AG04450 (cell line): ENCODE results near the gene CASP2. TPM values are rescaled to one million over a fixed set of nuclear protein-coding genes. Genes with fewer than 3 reads are reported as not detected.

Experiments
- CTCF ChIA-PET: fragments of 300-600, 350-600 bp; formaldehyde crosslinking; extraction: SDS; loops from one replicate; lab custom pipeline; 2022; ENCODE audit warnings: antibody characterized with exemption, inconsistent platforms; lab: Charles Lee
- POLR2A ChIA-PET: fragments of 350-600 bp; formaldehyde crosslinking; extraction: SDS; loops from one replicate; lab custom pipeline; 2021; ENCODE audit warnings: antibody characterized with exemption, inconsistent platforms; lab: Yijun Ruan, JAX
- DNase-seq: peaks from one replicate; pipeline ENCODE4 v3.0.0-alpha.2; 2011; ENCODE audit warnings: low read depth, low spot score
- H3K27ac ChIP-seq: one replicate; pipeline ENCODE4 v1.5.1; 2012; ENCODE audit warnings: low read depth, low read length, control low read depth
- H3K27me3 ChIP-seq: one replicate; pipeline ENCODE4 v1.6.0; 2012; ENCODE audit warnings: low read length; ENCODE audit not compliant: control insufficient read depth, insufficient read depth
- H3K4me3 ChIP-seq: 2 replicates; pipeline ENCODE4 v1.5.1; 2011; ENCODE audit warnings: mild to moderate bottlenecking, low read depth, low read length, control low read depth
- H3K9me3 ChIP-seq: 2 replicates; pipeline ENCODE4 v1.5.1; 2012; ENCODE audit warnings: low read length; ENCODE audit not compliant: control insufficient read depth, insufficient read depth
- polyA plus RNA-seq: library from polyadenylated mRNA; depleted of rRNA; stranded (reverse); fragments of >200 nt; gene quantifications from 2 replicates; pipeline ENCODE4 v1.2.3, GENCODE V29; 2011
- TF ChIP-seq, protein P1 (sequence below): IDR thresholded peaks from 2 replicates; pipeline ENCODE4 v1.5.1; 2011; ENCODE audit warnings: low read depth, low read length, control low read depth, inconsistent platforms

The CASP2 gene
- polyA plus RNA-seq, 1 experiment = 21.8 TPM

GRCh38 chr7:143243111-143243510 lies 45.0 kb upstream of the CASP2 start:
- TF ChIP-seq, protein P1, sequence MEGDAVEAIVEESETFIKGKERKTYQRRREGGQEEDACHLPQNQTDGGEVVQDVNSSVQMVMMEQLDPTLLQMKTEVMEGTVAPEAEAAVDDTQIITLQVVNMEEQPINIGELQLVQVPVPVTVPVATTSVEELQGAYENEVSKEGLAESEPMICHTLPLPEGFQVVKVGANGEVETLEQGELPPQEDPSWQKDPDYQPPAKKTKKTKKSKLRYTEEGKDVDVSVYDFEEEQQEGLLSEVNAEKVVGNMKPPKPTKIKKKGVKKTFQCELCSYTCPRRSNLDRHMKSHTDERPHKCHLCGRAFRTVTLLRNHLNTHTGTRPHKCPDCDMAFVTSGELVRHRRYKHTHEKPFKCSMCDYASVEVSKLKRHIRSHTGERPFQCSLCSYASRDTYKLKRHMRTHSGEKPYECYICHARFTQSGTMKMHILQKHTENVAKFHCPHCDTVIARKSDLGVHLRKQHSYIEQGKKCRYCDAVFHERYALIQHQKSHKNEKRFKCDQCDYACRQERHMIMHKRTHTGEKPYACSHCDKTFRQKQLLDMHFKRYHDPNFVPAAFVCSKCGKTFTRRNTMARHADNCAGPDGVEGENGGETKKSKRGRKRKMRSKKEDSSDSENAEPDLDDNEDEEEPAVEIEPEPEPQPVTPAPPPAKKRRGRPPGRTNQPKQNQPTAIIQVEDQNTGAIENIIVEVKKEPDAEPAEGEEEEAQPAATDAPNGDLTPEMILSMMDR = no peak
- no peak overlapping the region for H3K27ac ChIP-seq
- CTCF ChIA-PET = interaction anchor here (0.6 to 2.2 kb wide), 8 partner anchors 28 to 176 kb away, joined by 3 to 12 read pairs (median 6); no protein-coding TSS in a partner anchor
- DNase-seq = no peak
- H3K9me3 ChIP-seq = no peaks in the 10 kb centered on the region
- H3K4me3 ChIP-seq = no peak overlapping the region
- POLR2A ChIA-PET = interaction anchor here (0.7 kb wide), 2 partner anchors 54 to 156 kb away, joined by 6 to 9 read pairs; no protein-coding TSS in a partner anchor
- peaks cover 3% of the 10 kb centered on the region for H3K27me3 ChIP-seq

- Histone ChIP-seq H3K4me3 (no peak overlapping the region), H3K27me3 (peaks cover 3% of the 10 kb centered on the region), H3K27ac (no peak overlapping the region), H3K9me3 (no peaks in the 10 kb centered on the region)
- no peak for DNase-seq
- POLR2A ChIA-PET = interaction anchor here (0.7 kb wide), 1 partner anchor 53 kb away, joined by 6 read pairs; no protein-coding TSS in a partner anchor
- CTCF ChIA-PET = interaction anchor here (0.6 to 2.2 kb wide), 7 partner anchors 28 to 173 kb away, joined by 3 to 12 read pairs (median 6); no protein-coding TSS in a partner anchor
- TF ChIP-seq, protein P1 = no peak
These were observed 44.5 kb upstream of the CASP2 start for GRCh38 chr7:143243614-143244013.

DNA sequence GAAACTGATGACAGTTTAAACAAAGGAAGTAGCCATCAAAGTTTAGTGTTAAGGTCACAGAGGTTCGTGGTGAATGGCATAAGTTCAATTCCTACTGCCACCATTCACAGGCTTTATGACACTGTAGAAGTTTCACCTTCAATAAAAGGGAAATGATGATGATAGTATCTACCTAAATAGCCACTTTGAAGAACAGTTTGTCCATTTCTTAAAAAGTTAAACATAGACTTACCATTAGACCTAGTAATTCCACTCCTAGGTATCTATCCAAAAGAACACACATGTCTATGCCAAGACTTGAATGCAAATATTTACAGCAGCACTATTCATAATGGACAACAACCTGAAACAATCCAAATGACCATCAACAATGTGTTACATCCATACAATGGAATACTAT lies 43.8 kb upstream of the CASP2 start:
- TF ChIP-seq, protein P1 = no peak
- no peaks in the 10 kb centered on the region for H3K9me3 ChIP-seq
- H3K4me3 ChIP-seq = no peak overlapping the region
- no peak for DNase-seq
- CTCF ChIA-PET = interaction anchor here (0.6 to 1.8 kb wide), 3 partner anchors 29 to 173 kb away, joined by 4 to 11 read pairs (median 6); no protein-coding TSS in a partner anchor
- H3K27ac ChIP-seq = no peak overlapping the region
- POLR2A ChIA-PET = no interaction called here
- H3K27me3 ChIP-seq = peaks cover 3% of the 10 kb centered on the region

DNA sequence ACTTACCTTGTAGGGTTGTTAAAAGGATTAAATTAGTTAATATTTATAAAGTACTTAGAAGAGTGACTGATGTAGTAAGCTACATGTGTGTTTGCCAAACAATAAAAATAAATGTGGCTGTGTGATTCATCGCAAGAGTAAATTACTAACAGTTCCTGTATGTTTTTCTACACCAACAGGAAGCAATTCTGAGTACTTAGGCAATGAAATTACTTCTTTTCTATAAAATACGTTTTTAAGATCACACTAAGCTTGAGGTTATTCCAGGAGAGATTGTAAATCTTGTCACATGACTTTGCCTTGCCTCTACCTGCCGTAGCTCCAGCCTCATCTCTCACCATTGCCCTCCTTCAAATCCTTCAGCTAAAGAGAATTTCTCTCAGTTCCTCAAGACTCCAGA lies 43.0 kb upstream of the CASP2 start:
- TF ChIP-seq, protein P1 = no peak
- Histone ChIP-seq H3K4me3 (no peak overlapping the region), H3K9me3 (no peaks in the 10 kb centered on the region), H3K27me3 (peaks cover 4% of the 10 kb centered on the region), H3K27ac (no peak overlapping the region)
- ChIA-PET CTCF (interaction anchor here (0.9 to 1.3 kb wide), 2 partner anchors 30 to 172 kb away, joined by 4 to 6 read pairs; no protein-coding TSS in a partner anchor), POLR2A (no interaction called here)
- no peak for DNase-seq

- POLR2A ChIA-PET = no interaction called here
- Histone ChIP-seq H3K27ac (no peak overlapping the region), H3K4me3 (no peak overlapping the region), H3K9me3 (no peaks in the 10 kb centered on the region), H3K27me3 (peaks cover 7% of the 10 kb centered on the region)
- TF ChIP-seq, protein P1 = no peak
- no peak for DNase-seq
- CTCF ChIA-PET = interaction anchor here (0.6 to 3.0 kb wide), 3 partner anchors 33 to 169 kb away, joined by 4 to 16 read pairs (median 4); no protein-coding TSS in a partner anchor
These were observed 40.8 kb upstream of the CASP2 start for GRCh38 chr7:143247372-143247771.
